CD8-positive, alpha-beta memory T cell (primary cell): ENCODE measurements around the gene DHODH. TPM values are rescaled to one million over a fixed set of nuclear protein-coding genes. Genes with fewer than 3 reads are reported as not detected.
"Not testable (repeated sequence)": the region's sequence is repeated elsewhere in the genome, so short reads cannot be mapped to it uniquely, and the experiment has no call there.

Experiments used
- CTCF ChIA-PET: fragments of 350-600 bp; sonication (Branson Sonifier 250); formaldehyde crosslinking; loops from one replicate; lab custom pipeline; 2021; ENCODE audit warnings: antibody characterized with exemption; lab: Charles Lee
- POLR2A ChIA-PET: fragments of 350-600 bp; sonication (Branson Sonifier 250); formaldehyde crosslinking; loops from one replicate; lab custom pipeline; 2021; ENCODE audit warnings: antibody characterized with exemption; lab: Charles Lee
- DNase-seq, 5 donors: peaks; one replicate each; pipeline versions ENCODE4 v3.0.0 to v3.0.0-alpha.2; 2020 to 2022; ENCODE audit warnings: mixed read lengths in 1 of 5
- H3K27ac ChIP-seq: one replicate; pipeline ENCODE4 v1.7.0; 2013; ENCODE audit warnings: low read depth, mild to moderate bottlenecking, low read length, moderate library complexity
- H3K27me3 ChIP-seq: 2 replicates; pipeline ENCODE4 v1.7.0; 2013; ENCODE audit warnings: low read length, mild to moderate bottlenecking; ENCODE audit not compliant: insufficient read depth, poor library complexity, severe bottlenecking
- H3K36me3 ChIP-seq: 2 replicates; pipeline ENCODE4 v1.7.0; 2013; ENCODE audit warnings: mild to moderate bottlenecking, low read length, moderate library complexity; ENCODE audit not compliant: insufficient read depth
- H3K4me1 ChIP-seq: 2 replicates; pipeline ENCODE4 v1.7.0; 2013; ENCODE audit warnings: mild to moderate bottlenecking, low read length, moderate library complexity; ENCODE audit not compliant: insufficient read depth
- H3K4me3 ChIP-seq: 2 replicates; pipeline ENCODE4 v1.7.0; 2013; ENCODE audit warnings: mild to moderate bottlenecking, low read length
- H3K9me3 ChIP-seq: 2 replicates; pipeline ENCODE4 v1.7.0; 2013; ENCODE audit warnings: mild to moderate bottlenecking, low read length
- H3K27ac Mint-ChIP-seq, 8 donors: one replicate each; pipeline ENCODE4 v1.8.0; 2020 to 2021; ENCODE audit warnings: mixed read lengths in 8 of 8, mild to moderate bottlenecking in 6 of 8, inconsistent platforms in 3 of 8, moderate library complexity in 3 of 8
- H3K27me3 Mint-ChIP-seq, 2 donors: one replicate each; pipeline ENCODE4 v1.8.0; 2020 to 2021; ENCODE audit warnings: mixed read lengths in 2 of 2, mild to moderate bottlenecking in 1 of 2, moderate library complexity in 1 of 2
- H3K36me3 Mint-ChIP-seq, 3 donors: one replicate each; pipeline ENCODE4 v1.8.0; 2020 to 2021; ENCODE audit warnings: mixed read lengths in 3 of 3, inconsistent platforms in 1 of 3, mild to moderate bottlenecking in 1 of 3
- H3K4me1 Mint-ChIP-seq, 3 donors: one replicate each; pipeline ENCODE4 v1.8.0; 2020 to 2021; ENCODE audit warnings: mixed read lengths in 3 of 3, inconsistent platforms in 1 of 3, mild to moderate bottlenecking in 1 of 3
- H3K4me3 Mint-ChIP-seq, 7 donors: one replicate each; pipeline ENCODE4 v1.8.0; 2020 to 2021; ENCODE audit warnings: mixed read lengths in 7 of 7, mild to moderate bottlenecking in 6 of 7, moderate library complexity in 4 of 7, inconsistent platforms in 2 of 7
- H3K9me3 Mint-ChIP-seq, 5 donors: one replicate each; pipeline ENCODE4 v1.8.0; 2020 to 2022; ENCODE audit warnings: mixed read lengths in 5 of 5, mild to moderate bottlenecking in 3 of 5, moderate library complexity in 2 of 5, inconsistent platforms in 1 of 5
- polyA plus RNA-seq: library from polyadenylated mRNA; unstranded; fragments of 300-500 nt; fragmentation: Illumina TruSeq; gene quantifications from one replicate; pipeline ENCODE4 v1.2.3, GENCODE V29; 2021
- total RNA-seq, 2 experiments: library from RNA; stranded (reverse); gene quantifications; one replicate each; pipeline ENCODE4 v1.2.3, GENCODE V29; 2021

DHODH gene
- total and polyA plus RNA-seq, 3 experiments from 2014 or later: 10.7 to 28.5 (median 26.2) TPM

DNA sequence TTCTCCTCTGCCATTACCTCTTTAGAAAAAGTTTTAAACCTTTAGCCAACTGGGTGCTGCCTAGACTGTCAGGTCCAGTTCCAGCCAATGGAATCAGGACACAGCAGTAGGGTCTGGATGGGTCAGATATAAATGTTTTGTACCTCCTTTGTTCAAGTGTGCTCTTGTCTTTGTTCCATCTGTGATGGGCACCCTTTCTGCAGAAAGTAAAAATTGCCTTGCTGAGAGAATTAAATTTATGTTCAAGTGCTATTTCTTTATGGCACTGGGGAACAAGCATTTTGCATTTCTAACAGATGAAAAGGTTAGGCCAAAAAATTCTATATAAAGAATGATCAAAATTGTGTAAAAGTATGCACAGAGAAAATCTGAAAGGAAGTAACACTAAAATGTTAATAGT is 40.6 kb downstream of the DHODH start:
- Mint-ChIP-seq H3K9me3 (peaks cover 8 to 25% (median 19%) of the 10 kb centered on the region in 5 donors), H3K27me3 (no peaks in the 10 kb centered on the region), H3K27ac (no peak overlapping the region), H3K36me3 (peaks cover 0 to 16% (median under 1%) of the 10 kb centered on the region in 3 donors), H3K4me3 (no peak overlapping the region), H3K4me1 (no peaks in the 10 kb centered on the region)
- ChIA-PET POLR2A (no interaction called here), CTCF (no interaction called here)
- Histone ChIP-seq H3K27ac (no peak overlapping the region), H3K4me3 (no peak overlapping the region), H3K36me3 (no peaks in the 10 kb centered on the region), H3K4me1 (no peaks in the 10 kb centered on the region), H3K9me3 (no peaks in the 10 kb centered on the region), H3K27me3 (no peaks in the 10 kb centered on the region)
- no peak for DNase-seq

DNA sequence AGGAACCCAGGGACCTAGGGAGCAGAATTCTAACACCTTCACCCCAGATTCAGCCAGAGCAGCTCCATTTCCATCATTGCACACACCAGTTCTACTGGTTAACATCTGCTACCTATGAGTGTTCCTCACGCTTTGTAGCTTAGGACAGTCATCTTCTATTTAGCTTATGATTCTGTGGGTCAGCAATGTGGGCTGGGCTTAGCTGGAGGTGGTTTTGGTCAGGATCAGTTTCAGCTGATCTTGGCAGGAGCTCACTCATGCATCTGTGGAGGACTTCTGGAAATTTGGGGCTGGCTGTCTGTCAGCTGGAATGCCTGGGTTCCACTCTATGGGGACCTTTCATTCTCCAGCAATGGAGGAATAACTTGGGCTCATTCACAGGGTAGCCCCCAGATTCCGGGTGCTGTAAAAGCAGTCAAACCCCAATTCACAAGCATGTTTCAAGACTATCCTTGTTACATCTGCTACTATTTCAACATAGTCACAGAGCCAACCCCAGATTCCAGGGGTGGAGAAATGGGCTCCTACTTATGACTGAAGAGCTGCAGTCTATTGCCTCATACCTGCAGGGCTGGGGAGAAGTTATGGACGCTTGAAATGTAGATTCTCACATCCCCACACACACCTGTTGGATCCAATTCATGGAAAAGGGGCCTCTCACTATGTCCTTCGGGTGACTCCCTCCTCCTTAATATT is 42.4 kb downstream of the DHODH start:
- no peak overlapping the region for H3K27ac ChIP-seq
- no peaks in the 10 kb centered on the region for H3K27me3 ChIP-seq
- no peak overlapping the region for H3K27ac Mint-ChIP-seq
- peaks cover 8 to 25% (median 19%) of the 10 kb centered on the region in 5 donors for H3K9me3 Mint-ChIP-seq
- CTCF ChIA-PET: no interaction called here
- POLR2A ChIA-PET: no interaction called here
- H3K36me3 ChIP-seq: no peaks in the 10 kb centered on the region
- no peaks in the 10 kb centered on the region for H3K4me1 Mint-ChIP-seq
- H3K27me3 Mint-ChIP-seq: no peaks in the 10 kb centered on the region
- DNase-seq: no peak
- H3K4me1 ChIP-seq: no peaks in the 10 kb centered on the region
- no peaks in the 10 kb centered on the region for H3K9me3 ChIP-seq
- no peak overlapping the region for H3K4me3 Mint-ChIP-seq
- H3K4me3 ChIP-seq: no peak overlapping the region
- peaks cover 0 to 16% (median 0%) of the 10 kb centered on the region in 3 donors for H3K36me3 Mint-ChIP-seq

DNA sequence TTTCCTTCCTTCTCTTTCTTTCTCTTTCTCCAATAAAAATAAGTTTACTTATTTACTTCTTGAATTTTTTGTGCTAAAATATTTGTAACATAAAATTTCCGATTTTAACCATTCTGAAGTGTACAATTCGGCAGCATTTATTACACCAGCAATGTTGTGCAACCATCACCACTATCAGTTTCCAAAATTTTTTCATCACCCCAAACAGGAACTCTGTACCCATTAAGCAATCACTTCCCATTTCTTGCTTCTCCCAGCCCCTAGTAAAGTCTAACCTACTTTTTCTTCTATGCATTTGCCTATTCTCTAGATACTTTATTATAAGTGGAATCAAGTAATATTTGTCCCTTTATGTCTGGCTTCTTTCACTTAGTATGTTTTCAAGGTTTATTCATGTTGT is 43.3 kb downstream of the DHODH start:
- Mint-ChIP-seq H3K9me3 (peaks cover 8 to 25% (median 19%) of the 10 kb centered on the region in 5 donors), H3K27ac (no peak overlapping the region), H3K36me3 (peaks cover 0 to 16% (median 0%) of the 10 kb centered on the region in 3 donors), H3K4me1 (no peaks in the 10 kb centered on the region), H3K27me3 (no peaks in the 10 kb centered on the region), H3K4me3 (no peak overlapping the region)
- POLR2A ChIA-PET: no interaction called here
- H3K36me3 ChIP-seq: no peaks in the 10 kb centered on the region
- no peak overlapping the region for H3K4me3 ChIP-seq
- DNase-seq: no peak
- CTCF ChIA-PET: no interaction called here
- no peaks in the 10 kb centered on the region for H3K4me1 ChIP-seq
- no peak overlapping the region for H3K27ac ChIP-seq
- no peaks in the 10 kb centered on the region for H3K9me3 ChIP-seq
- no peaks in the 10 kb centered on the region for H3K27me3 ChIP-seq

DNA sequence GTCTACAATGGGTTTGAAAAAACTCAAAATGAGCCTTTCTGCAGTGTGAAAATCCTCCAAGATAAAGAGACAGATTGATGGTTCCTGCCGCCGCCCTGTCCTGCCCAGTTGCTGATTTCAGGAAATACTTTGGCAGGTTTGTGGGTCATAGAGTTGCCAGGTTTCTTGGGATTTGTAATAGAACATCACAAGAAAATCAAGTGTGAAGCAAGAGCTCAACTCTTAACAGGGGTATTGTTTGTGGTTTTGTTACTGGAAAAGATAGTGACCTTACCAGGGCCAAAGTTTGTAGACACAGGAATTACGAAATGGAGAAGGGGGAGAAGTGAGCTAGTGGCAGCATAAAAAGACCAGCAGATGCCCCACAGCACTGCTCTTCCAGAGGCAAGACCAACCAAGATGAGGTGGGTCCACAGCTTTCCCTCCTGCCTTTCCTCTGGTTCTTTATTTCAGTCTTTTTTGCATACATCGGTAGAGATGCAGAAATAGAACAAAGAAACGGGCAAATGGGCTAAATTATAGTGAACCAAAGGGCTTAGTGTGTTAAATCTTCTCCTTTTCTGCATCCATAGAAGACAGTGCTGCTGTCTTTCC is 45.8 kb downstream of the DHODH start, which contains the start of gene HP:
Gene HP, plus strand, starts transcription at position 252 of the 594 bp plus-strand sequence. Its CDS starts 148 bp downstream, at position 400.
- H3K36me3 ChIP-seq, H3K4me3 ChIP-seq, DNase-seq, H3K4me3 Mint-ChIP-seq, POLR2A ChIA-PET, CTCF ChIA-PET, H3K27me3 ChIP-seq, H3K27me3 Mint-ChIP-seq, H3K4me1 ChIP-seq, H3K4me1 Mint-ChIP-seq, H3K27ac ChIP-seq, H3K36me3 Mint-ChIP-seq, H3K9me3 ChIP-seq: not testable (repeated sequence)
- H3K27ac Mint-ChIP-seq: peak within 1 kb of the TSS in 1 of 8 donors; percentile 14
- peaks cover under 1 to 16% (median 9%) of the 10 kb centered on the region in 5 donors for H3K9me3 Mint-ChIP-seq

DNA sequence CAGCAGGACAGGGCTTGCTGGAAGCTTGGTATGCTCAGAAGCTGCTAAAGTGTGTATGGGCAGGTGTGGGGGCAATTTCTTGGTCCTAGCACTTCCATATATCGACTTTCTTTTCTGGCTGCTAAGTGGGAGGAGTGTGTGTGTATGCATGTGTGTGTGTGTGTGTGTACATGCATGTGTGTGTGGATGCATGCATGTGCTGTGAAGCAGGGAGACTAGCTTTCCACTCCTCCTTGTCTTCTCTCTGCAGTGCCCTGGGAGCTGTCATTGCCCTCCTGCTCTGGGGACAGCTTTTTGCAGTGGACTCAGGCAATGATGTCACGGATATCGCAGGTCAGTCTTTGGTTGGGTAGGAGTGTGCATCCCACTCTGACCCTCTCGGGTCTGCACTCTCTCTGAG is 47.4 kb downstream of the DHODH start:
- POLR2A ChIA-PET: no interaction called here
- CTCF ChIA-PET: no interaction called here

DNA sequence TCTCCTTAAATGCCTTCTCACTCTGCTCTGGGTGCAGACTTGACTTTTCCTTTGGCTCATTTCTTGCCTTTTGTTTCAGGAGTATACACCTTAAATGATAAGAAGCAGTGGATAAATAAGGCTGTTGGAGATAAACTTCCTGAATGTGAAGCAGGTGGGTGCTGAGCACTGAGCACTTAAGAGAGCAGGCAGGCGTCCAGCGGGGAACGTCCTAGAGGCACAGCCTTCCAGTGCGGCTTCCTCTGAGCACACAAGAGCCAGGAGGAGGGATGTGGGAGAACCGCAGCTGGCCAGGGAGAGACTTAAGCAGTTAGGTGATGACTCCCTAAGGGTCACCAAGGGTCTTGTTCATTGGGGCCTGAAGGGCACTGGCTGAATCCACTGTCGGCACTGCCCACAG is 48.8 kb downstream of the DHODH start:
- H3K36me3 Mint-ChIP-seq, H3K4me1 ChIP-seq, H3K27ac Mint-ChIP-seq, CTCF ChIA-PET, H3K4me3 ChIP-seq, H3K9me3 ChIP-seq, H3K4me3 Mint-ChIP-seq, H3K27ac ChIP-seq, H3K27me3 ChIP-seq, POLR2A ChIA-PET, DNase-seq, H3K36me3 ChIP-seq, H3K4me1 Mint-ChIP-seq, H3K9me3 Mint-ChIP-seq, H3K27me3 Mint-ChIP-seq: not testable (repeated sequence)

More for the DNA sequence above, 47.4 kb downstream of the DHODH start:
- H3K4me1 ChIP-seq: no peaks in the 10 kb centered on the region
- H3K36me3 ChIP-seq: no peaks in the 10 kb centered on the region
- H3K27ac ChIP-seq: no peak overlapping the region
- DNase-seq: no peak
- Mint-ChIP-seq H3K4me1 (no peaks in the 10 kb centered on the region), H3K36me3 (no peaks in the 10 kb centered on the region), H3K4me3 (no peak overlapping the region), H3K9me3 (peaks cover 0 to 2% (median 0%) of the 10 kb centered on the region in 5 donors), H3K27ac (peak overlapping the region in 1 of 8 donors; percentile 26), H3K27me3 (no peaks in the 10 kb centered on the region)
- no peaks in the 10 kb centered on the region for H3K9me3 ChIP-seq
- H3K4me3 ChIP-seq: no peak overlapping the region
- H3K27me3 ChIP-seq: no peaks in the 10 kb centered on the region

DNA sequence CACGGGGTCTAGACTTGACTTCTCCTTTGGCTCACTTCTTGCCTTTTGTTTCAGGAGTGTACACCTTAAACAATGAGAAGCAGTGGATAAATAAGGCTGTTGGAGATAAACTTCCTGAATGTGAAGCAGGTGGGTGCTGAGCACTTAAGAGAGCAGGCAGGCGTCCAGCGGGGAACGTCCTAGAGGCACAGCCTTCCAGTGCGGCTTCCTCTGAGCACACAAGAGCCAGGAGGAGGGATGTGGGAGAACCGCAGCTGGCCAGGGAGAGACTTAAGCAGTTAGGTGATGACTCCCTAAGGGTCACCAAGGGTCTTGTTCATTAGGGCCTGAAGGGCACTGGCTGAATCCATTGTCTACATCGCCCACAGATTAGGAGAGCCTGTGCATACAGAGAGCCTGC is 50.5 kb downstream of the DHODH start:
- H3K36me3 ChIP-seq, H3K4me1 Mint-ChIP-seq, H3K9me3 ChIP-seq, CTCF ChIA-PET, H3K27me3 Mint-ChIP-seq, H3K27ac ChIP-seq, H3K27me3 ChIP-seq, H3K4me1 ChIP-seq, H3K4me3 Mint-ChIP-seq, DNase-seq, POLR2A ChIA-PET, H3K9me3 Mint-ChIP-seq, H3K27ac Mint-ChIP-seq, H3K36me3 Mint-ChIP-seq, H3K4me3 ChIP-seq: not testable (repeated sequence)

DNA sequence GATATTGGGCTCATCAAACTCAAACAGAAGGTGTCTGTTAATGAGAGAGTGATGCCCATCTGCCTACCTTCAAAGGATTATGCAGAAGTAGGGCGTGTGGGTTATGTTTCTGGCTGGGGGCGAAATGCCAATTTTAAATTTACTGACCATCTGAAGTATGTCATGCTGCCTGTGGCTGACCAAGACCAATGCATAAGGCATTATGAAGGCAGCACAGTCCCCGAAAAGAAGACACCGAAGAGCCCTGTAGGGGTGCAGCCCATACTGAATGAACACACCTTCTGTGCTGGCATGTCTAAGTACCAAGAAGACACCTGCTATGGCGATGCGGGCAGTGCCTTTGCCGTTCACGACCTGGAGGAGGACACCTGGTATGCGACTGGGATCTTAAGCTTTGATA is 51.9 kb downstream of the DHODH start:
- peaks cover 4 to 7% (median 5%) of the 10 kb centered on the region in 3 donors for H3K36me3 Mint-ChIP-seq
- no peaks in the 10 kb centered on the region for H3K4me1 Mint-ChIP-seq
- H3K27me3 Mint-ChIP-seq: no peaks in the 10 kb centered on the region
- H3K4me3 Mint-ChIP-seq: no peak overlapping the region
- CTCF ChIA-PET: no interaction called here
- Histone ChIP-seq H3K4me1 (no peaks in the 10 kb centered on the region), H3K9me3 (no peaks in the 10 kb centered on the region), H3K36me3 (no peaks in the 10 kb centered on the region), H3K27me3 (no peaks in the 10 kb centered on the region), H3K4me3 (no peak overlapping the region), H3K27ac (no peak overlapping the region)
- H3K27ac Mint-ChIP-seq: no peak overlapping the region
- POLR2A ChIA-PET: no interaction called here
- H3K9me3 Mint-ChIP-seq: no peaks in the 10 kb centered on the region
- DNase-seq: no peak
